HG02970 (cell line): ENCODE data around the gene ERAP2.

ENCODE experiments used
- ATAC-seq: cut with Tn5 transposase; IDR thresholded peaks from one replicate; pipeline ENCODE4 v1.9.1; 2021; ENCODE audit warnings: mild to moderate bottlenecking, moderate library complexity, moderate number of reproducible peaks; ENCODE audit not compliant: unreplicated experiment, low FRiP score

The ERAP2 gene

GRCh38 chr5:96958977-96959376 lies 82.7 kb downstream of the ERAP2 start:
- ATAC-seq, result no peak

DNA sequence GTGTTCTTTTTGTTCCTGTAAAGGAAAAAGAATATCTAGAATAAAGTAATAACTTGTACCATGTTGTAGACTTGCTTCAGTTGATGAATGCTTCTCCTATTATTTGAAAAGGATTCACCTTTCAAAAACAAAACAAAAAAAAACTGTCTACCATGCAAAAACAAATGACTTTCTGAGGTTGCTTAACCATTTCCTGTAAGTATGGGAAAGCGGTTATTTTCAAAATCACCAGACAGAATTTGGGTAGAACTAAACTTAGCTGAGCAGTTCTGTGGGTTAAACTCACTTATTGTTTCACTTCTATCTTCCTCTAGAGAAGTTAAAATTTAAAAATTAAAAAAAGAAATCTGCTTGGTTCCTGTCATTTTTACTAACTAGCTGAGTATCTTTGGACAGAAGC lies 84.8 kb downstream of the ERAP2 start:
- ATAC-seq, result no peak

DNA sequence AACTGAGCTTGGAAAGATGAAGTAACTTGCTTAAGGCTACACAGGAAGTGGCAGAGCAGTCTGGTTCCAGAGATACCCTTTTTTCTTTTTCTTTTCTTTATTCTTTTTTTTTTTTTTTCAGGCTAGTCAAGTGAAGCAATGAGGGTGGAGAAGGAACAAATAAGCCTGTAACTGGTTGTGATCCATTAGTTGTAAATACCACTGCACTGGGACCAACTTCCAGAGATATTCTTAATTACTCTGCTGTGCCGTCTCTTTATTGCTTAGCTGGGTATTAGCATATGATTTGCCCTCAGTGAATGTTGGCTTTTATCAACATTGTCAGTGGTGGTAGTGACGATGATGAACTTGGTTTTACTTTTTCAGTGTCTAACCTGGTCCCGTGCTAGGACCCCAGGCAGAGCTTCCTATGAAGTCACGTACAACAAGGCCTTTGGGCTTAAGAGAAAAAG lies 86.3 kb downstream of the ERAP2 start:
- ATAC-seq, result no peak

DNA sequence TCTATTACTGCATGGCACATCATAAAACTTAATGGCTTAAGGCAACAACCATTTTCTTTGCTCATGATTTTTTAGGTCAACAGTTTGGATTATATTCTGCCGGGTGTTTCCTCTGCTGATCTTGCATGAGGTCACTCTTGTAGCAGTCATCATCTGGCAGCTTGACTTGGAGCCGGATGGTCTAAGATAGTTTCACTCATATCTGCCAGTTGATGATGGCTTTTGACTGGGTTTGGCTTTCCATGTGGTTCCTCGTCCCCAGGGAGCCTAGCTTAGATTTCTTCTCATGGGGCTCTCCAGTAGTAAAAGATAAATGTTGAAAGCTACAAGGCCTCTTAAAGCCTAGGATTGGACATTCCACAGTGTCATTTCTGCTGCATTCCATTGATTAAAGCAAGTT lies 87.0 kb downstream of the ERAP2 start:
- ATAC-seq, result no peak

DNA sequence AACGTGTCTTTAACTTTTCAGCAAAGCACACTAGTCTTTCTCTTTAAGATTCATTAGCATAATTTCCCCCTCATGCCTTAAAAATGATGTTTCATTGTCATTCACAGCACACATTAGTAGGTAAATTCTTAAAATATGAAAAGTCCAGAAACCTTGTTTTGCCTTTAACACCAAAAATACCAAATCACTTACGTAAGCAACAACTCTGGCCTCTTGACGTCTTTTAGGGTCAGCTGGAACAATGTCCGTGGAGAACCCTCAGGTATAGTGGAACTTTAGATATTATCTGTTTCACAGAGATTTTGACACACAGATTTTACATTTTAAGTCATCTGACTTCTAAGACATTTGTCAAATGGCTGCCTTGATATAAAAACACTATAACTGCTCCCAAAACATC lies 90.5 kb downstream of the ERAP2 start:
- no peak for ATAC-seq

- ATAC-seq, result no peak
Measured at GRCh38 chr5:96967400-96967799, 91.1 kb downstream of the ERAP2 start.

GRCh38 chr5:96968074-96968473 lies 91.8 kb downstream of the ERAP2 start:
- ATAC-seq, result no peak

GRCh38 chr5:96968614-96969013 lies 92.3 kb downstream of the ERAP2 start:
- no peak for ATAC-seq
